NCI-H1694 (cell line): ENCODE results near the gene RBBP5.

ENCODE experiments used
- DNase-seq: peaks from one replicate; lab custom pipeline; 2025; lab: John Stamatoyannopoulos, UW

Gene RBBP5

DNA sequence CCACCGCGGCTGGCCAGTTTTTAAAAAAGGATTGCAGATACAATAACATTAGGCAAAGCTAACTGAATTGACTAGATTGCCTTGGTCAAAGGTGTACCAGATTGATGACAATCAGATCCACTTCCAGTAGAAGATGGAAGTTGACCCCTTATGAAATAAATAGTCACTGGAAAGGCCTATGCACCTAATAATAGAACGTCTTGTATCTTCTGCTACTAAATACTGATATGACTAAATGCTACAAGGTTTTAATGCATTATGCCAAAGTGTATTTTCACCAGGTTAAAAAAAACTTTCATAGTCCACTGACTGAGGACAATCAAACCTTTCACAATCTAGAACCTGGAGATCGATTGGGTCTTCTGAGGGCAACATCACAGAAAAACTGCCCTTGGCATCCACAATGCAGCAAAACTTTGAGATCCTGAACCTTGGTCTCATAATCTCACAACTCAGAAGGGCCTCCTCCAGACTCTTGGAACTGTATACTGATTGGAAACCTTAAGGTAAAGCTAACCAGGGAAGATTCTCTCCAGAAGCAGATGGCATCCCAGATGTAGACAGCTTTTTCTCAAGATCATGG is 7.8 kb upstream of the RBBP5 start:
- DNase-seq = no peak

DNA sequence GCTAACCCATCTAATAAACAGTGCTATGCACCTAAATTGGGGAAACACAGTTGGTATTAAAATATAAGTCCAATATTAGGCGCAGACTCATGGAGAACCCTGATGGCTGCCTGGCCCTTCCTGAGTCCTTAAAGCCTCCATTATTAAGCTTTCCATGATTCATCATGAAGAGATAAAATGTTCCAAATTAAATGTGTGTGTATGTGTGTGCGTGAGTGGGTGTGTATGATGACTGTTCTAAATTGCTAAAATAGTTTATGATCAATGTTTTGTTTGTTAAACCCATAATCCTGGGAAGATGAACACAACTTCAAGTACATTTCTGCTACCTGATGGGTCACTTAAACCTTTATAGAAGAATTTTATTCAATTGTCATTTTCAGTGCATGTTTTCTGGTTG is 6.3 kb upstream of the RBBP5 start:
- DNase-seq = no peak

DNA sequence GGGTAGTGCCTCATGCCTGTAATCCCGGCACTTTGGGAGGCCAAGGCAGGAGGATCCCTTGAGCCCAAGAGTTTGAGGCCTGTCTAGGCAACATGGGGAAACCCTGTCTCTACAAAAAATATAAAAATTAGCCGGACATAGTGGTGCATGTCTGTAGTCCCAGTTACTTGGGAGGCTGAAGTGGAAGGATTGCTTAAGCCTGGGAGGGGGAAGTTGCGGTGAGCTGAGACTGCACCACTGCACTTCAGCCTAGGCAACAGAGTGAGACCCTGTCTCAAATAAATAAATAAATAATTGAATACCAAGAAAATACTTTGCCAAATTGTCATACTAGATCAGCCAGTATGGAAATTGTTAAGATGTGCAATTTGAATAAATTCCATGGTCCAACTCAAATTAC is 5.9 kb upstream of the RBBP5 start:
- no peak for DNase-seq

DNA sequence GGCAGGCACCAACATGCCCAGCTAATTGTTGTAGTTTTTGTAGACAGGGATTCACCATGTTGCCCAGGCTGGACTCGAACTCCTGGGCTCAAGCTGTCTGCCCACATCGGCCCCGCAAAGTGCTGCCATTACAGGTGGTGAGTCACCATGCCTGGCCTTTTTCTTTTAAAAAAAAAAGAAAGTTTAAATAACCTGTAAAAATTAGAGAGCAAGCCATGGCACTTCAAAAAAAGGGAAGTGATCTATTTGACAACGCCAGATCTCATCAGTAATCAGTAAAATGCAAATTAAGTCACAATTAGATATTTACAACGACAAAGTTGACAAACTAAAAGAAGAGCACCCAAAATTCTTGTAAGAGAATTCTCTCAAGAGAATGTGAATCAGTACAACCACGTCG is 2.9 kb upstream of the RBBP5 start:
- DNase-seq = no peak

DNA sequence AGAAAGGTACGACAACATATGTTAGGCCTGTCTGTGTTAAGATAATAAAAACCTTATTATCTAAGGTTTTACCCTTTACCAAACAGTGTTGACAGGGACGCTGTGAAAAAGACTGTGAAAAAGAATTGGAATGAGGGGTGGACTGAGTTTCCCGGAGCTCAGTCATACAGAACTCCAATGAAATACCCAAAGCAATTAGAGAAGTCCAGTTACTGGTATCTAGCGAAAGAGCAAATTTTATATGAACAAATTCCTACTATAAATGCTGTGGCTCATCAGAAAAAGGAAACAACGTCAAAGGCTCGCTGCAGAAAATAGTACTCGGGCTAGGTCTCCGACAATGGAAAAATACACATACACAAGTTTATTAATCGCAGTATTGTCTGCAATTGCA is 708 bp upstream of the RBBP5 start:
- no peak for DNase-seq

DNA sequence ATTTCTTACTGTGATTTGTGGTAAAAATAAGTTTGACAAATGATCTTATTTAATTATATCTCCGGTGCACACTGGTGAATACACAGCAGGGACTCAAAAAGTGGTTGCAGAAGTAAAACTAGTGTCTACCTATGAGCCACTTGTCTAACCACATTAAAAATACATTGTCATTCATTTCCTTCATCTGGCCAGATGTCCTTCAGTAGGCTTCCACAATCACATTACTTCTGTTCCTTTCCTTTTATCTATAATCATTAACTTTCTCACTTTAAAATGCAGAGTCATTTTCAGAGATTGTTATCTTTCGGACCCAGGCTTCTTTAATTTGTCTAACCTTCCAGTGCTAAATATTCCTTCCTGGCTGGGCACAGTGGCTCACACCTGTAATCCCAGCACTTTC is 3.0 kb downstream of the RBBP5 start:
- DNase-seq = no peak

DNA sequence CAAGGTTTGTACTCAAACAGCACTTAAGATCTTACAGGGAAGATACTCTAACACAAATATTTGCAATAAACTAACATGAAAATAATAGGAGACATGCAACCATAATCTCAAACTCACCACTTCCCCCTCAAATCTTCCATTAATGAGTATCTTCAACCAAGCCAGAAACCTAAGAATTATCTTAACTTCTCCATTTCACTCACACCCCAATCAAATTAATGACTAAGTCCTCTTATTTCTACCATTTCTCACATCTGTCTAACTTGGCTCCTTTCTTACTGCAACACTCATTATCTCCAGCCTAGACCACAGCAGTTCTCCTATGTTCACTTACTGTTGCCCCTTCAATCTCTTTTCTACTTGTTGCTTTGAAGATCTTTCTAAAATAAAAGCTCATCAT is 10.4 kb downstream of the RBBP5 start:
- DNase-seq = no peak

DNA sequence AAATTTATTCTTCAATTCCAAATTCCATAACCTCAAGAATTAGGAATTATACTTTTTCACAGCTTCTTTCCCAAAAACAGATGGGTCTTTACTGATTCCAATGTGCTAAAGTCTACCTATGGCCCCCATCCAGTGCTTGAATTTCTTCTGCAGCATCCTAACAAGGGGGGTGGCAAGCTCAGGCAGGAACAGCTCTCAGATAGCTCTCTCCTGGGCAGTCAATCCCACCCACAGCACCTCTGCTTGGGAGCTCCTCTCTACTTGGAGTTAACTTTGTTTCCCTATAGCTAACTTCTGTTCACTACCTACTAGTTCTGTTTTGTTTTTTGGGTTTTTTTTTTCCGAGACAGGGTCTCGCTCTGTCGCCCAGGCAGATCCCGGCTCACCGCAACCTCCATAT is 12.1 kb downstream of the RBBP5 start:
- DNase-seq = no peak

DNA sequence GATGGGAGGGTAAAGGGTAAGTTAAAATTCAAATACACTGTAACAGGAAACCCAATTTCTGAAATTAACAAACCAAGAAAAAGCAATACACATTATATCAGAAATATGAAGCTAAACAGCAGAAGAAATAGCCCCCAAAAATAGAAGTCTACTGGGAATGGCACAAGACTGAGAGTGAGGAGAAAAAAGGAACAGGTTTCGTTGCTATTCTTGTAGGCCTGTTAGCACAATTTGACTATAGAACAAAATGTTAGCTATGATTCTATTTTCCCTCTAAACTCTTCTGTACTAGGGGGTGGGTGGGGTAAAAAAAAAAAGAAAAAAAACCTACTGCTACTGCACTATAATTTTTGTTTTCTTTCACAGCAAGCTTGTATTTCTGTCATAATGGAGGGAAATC is 12.5 kb downstream of the RBBP5 start:
- DNase-seq = no peak

DNA sequence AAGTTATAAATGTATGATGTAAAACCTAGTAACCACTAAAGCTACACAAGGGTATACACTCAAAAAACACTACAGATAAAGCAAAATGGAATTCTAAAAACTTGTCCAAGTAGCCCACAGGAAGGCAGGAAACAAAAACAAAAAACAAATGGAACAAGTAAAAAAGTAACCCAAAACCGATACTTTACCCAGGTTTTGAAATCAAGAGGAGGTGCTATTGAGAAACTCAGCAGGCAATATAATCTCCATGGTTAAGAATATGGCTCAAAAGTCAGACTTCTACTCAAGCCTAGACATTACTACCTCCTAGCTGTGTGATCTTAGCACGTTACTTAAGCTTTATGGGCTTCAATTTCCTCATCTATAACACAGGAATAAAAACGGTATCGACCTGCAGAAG is 13.3 kb downstream of the RBBP5 start:
- no peak for DNase-seq

DNA sequence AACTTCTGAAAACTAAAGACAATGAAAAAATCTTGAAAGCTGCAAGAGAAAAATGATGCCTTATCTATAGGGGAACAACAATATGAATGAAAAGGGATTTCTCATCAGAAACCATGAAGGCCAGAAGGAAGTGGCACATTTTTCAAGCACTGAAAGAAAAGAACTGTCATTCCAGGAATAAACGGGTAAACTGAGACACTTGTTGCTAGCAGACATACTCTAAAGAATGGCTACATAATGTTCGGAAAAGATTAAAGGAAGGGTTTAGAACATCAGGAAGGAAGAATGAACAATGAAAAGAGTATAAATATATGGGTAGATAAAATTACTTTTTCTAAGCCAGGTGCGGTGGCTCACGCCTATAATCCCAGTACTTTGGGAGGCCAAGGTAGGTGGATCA is 14.5 kb downstream of the RBBP5 start:
- DNase-seq = no peak

DNA sequence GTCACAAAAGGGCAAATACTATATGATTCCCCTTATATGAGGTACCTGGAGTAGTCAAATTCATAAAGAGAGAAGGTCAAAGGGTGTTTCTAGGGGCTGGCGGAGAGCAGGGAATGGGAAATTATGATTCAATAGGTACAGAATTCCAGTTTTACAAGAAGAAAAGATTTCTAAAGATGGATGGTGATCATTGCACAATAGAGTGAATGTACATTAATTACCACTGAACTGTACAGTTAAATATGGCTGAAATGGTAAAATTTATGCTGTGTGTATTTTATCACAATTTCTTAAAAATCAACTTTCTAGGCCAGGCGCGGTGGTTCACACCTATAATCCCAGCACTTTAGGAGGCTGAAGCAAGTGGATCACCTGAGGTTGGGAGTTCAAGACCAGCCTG is 19.4 kb downstream of the RBBP5 start:
- DNase-seq = no peak

DNA sequence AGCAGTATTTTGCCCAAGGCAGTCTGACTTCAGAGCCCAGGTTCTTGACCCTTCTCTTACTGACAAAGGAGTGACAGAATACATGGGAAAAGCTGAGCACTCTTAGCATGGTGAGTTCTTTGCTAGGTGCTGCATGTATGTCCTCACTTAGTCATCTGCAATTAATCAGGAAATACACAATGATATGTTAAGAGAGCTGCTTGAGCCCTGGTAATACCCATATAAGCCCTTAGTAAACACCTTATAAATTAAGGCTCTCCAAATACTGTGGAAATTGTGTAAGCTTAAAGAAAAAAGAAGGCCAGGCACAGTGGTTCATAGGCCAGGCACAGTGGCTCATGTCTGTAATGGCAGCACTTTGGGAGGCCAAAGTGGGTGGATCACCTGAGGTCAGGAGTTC is 23.5 kb downstream of the RBBP5 start:
- DNase-seq = no peak

DNA sequence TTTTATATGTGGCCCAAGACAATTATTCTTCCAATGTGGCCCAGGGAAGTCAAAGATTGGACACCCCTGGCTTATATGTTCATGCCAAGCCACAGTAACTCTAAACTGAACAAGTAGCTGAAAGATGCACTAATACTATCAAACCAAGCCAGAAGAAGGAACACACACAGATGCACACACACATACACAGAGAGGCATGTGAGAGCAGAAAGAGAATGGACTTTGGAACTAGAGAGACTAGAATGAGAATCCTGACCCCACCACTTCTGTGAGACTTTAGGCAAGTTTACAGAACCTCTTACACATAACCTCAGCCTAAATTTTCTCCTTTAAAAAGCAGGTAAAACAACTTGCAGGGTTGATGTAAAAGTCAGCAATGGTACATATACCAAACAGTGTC is 26.4 kb downstream of the RBBP5 start:
- no peak for DNase-seq

DNA sequence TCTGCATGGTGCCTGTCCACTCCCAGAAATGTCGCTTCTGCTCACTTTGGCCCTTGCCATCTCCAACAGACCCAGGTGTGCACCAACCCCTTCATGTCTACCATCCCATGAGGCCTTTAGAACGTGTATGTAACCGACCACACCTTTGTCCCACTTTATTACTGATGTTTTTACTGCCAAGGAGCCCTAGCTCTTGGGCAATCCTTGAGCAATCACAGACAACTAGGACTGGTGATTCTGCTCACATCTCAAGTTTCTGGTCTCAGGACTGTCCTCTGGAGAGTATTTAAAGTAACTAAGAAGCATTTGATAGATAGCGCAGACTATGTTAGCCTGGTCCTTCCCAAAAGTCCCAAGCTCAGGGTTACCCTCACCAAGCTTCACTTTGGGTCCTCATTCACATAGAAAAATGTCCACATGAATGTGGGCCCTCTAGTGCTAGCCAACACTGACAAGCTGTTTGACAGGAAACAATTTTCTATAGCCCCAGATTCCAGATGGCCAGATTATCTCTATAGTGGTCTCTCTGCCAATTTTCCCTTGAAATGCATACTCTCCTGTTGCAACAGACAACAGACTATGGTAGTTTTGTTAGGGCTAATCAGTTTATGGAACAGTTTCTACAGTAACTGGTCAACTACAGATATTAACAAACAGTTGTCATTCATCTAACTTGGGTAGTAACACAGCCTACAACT is 30.6 kb downstream of the RBBP5 start:
- DNase-seq = peak; percentile 25

DNA sequence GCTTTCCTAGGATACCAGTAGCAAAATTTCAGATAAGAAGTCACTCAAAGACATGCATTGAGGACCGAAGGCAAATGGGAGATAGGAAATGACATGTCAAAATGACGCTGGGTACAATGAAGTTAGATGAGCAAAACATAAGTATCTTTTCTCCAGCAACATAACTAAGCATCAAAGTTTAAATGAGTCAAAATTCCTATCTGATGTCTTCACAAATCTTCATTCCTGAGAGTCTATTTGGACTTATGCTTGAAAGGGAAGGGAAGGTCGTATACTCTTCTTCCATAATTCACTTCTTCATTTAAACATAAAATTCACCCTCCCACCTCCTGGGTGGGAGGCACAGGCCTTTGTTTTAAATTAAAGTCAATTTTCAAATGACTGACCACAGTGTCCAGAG is 33.4 kb downstream of the RBBP5 start:
- no peak for DNase-seq

DNA sequence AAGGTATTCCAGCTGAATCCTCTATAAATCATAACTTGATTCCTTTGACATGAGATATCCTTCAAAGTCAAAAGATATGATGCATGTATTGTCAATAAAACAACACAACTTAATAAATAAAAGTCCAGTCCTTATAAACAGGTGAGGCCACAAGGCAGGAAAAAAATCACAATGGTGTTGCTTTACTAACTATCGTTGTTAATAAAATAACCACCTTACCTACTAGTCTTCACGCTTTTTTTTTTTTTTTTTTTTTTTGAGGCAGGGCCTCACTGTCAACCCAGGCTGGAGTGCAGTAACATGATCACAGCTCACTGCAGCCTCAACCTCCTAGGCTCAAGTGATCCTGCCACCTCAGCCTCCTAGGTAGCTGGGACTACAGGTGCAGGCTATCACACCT is 37.4 kb downstream of the RBBP5 start, which contains the start of gene TMEM81:
Gene TMEM81 (minus strand): TSS at position 101 of the 400 bp plus-strand sequence. CDS start 140 bp downstream, outside the sequence.
- no peak for DNase-seq

DNA sequence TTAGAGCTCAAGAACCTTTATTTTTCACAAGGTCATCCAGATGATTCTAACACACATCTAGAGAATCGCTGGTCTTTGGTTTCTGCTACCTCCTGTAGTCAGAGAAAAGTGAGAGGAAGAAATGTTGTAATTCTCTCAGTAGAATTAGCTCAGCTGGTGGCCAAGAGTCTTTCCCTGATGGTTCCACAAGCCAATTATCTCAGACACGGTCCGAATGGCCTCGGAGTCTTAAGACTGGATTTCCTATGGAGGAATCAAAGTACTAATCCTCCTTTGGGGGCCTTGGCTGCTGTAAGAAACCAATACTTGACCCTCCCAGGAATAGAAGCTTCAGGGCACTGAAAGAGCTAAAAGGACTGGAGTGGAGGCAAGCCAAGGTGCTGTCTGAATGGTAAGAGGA is 39.3 kb downstream of the RBBP5 start:
- no peak for DNase-seq

DNA sequence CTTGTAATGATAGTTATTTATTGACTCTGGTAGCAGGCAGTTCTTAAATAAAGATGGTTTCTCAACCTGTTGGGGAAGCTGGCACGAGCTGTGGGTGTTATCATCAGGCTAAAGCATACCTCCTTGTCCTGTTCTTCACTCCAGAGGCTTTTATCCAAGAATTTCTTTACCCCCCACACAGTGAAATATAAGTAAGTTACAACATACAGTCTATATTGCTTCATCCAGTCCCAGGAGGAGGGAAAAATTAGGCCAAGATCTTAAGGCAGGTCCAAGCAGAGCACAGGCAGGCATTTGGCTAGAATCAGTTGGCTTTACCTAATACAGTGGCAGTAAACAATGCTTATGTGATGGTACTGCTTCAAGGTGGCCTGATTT is 43.9 kb downstream of the RBBP5 start:
- DNase-seq = no peak

DNA sequence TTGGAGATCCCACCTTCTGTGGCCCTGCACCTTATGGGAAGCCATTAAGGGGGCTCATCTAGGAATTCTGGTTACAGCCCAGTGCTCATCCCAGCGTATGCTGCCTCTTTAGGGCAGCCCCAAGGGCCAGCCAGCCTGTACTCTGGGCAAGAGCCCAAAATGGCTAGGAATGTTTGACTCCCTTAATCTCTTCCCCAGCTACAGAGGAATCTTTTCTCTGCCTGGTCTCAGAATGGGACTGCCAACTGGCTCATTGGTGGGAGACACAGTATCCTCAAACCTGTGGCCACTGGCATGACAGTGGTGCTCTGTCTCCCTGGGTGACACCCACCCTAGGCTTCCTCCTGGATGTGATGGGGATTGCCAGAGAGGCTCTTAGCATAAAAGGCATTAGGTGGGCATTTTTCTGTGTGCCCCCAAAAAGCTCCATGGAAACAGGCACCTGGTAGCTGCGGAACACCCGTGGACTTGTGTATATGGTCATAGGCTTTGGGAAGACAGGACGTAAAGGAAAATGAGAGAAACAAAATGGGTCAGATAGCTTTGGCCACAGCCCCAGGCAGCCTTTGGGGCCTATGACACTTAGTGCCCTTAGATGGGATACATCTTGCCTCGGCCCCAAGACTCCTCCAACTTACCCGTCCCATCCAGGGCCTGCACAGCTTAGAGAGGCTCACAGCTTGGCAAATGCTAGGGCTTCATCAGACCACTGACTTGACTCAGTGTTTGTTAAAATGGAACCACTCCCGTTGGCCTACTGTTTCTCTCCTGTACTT is 44.4 kb downstream of the RBBP5 start:
- no peak for DNase-seq

DNA sequence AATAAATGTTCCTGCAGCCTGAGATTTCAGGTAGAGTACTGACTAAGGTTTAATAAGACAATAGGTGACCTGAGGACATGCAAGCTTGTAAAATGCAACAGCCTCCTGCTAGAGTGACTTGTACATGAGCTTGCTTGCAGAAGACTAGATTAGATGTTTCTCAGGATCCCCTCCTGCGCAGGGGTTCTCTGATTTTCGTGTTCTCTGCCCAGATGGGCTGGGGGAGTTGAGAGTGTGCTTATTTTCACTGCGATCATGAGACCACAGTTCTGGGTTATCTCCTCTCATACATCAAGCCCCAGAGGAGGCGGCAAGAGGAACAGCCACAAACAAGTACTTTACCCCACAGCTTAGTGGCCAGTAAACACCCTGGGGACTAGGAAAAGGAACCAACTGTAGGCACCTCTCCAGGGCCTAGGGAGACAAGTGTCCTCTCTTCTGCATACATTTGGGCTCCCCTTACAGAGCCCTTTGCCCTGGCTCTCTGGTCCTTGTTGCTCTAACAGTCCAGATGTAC is 45.5 kb downstream of the RBBP5 start:
- DNase-seq = no peak

DNA sequence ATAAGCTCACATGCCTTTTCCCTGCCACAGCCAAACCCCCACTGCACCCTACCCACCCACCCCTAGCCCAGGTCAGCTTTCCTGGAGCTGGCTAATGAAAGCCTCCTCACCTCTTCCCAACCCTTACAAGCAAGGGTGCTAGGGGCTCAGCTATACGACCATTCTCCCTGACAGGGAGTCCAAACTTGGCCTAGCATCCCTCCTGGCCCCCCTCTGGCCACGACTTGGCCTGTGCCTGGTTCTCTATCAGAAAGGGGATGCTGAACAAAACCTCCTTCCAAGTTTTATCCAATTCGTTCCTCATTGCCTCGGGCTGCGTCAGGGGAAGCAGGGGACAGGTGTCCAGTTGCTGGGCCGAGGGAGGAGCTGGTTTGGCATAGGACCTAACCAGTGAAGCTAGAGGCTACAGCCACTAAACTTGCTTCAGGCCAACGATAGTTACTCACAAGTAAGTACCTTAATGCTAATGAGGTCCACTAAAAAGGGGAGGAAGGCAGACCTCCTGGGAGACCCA is 46.1 kb downstream of the RBBP5 start:
- DNase-seq = no peak

DNA sequence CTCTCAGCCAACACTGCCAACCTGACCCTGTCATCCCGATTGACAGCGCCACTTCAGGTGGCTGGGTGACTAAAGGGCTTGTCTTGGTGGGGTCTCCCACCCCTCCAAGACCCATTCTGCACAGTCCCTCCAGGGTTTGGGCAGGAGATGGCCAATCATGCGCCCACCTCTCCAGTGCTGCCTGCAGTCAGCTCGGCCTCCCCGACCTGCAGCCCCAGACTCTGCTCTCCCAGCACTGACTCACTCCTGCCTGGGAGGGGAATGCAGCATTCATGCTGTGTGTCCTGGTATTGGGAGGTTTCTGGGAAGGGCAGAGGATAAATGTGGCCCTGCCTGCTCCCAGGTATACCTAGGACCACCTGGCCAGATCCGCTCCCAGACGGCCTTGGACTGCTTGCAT is 47.3 kb downstream of the RBBP5 start:
- DNase-seq = no peak
